HL-60 (cell line): ENCODE data around the gene ARHGEF6.
"Not testable (repeated sequence)": the region's sequence is repeated elsewhere in the genome, so short reads cannot be mapped to it uniquely, and the experiment has no call there.

Source experiments
- DNase-seq, 2 experiments: peaks; one replicate each; pipeline ENCODE4 v3.0.0-alpha.2; 2010 to 2020; ENCODE audit warnings: low read depth in 1 of 2, low spot score in 1 of 2
- H3K27ac ChIP-seq: fragments of 250-450 bp; sonication (Bioruptor Pico); replicated peaks from 2 replicates; pipeline ENCODE4 v1.5.1; 2020; ENCODE audit warnings: mild to moderate bottlenecking, moderate library complexity
- H3K27me3 ChIP-seq: fragments of 250-450 bp; sonication (Bioruptor Pico); 2 replicates; pipeline ENCODE4 v1.5.1; 2021; ENCODE audit warnings: mild to moderate bottlenecking, moderate library complexity; ENCODE audit not compliant: insufficient read depth, poor library complexity, severe bottlenecking
- H3K4me3 ChIP-seq: replicated peaks from 2 replicates; pipeline ENCODE4 v1.5.1; 2011; ENCODE audit warnings: mild to moderate bottlenecking, control low read depth, low read length; ENCODE audit not compliant: insufficient read depth
- CTCF ChIP-seq: IDR thresholded peaks from one replicate; pipeline ENCODE4 v1.5.1; 2011; ENCODE audit warnings: low read length, control low read depth, inconsistent platforms; ENCODE audit not compliant: insufficient read depth
- GABPA ChIP-seq: IDR thresholded peaks from 2 replicates; pipeline ENCODE4 v1.6.1; 2012; ENCODE audit warnings: low read depth
- POLR2AphosphoS5 ChIP-seq: IDR thresholded peaks from 2 replicates; pipeline ENCODE4 v1.6.1; 2012; ENCODE audit warnings: low read depth
- REST ChIP-seq: IDR thresholded peaks from 2 replicates; pipeline ENCODE4 v1.6.1; 2012; ENCODE audit warnings: low read depth; ENCODE audit not compliant: insufficient replicate concordance
- SPI1 ChIP-seq: IDR thresholded peaks from 2 replicates; pipeline ENCODE4 v1.6.1; 2012; ENCODE audit warnings: low read depth, mild to moderate bottlenecking, borderline replicate concordance

The ARHGEF6 gene

DNA sequence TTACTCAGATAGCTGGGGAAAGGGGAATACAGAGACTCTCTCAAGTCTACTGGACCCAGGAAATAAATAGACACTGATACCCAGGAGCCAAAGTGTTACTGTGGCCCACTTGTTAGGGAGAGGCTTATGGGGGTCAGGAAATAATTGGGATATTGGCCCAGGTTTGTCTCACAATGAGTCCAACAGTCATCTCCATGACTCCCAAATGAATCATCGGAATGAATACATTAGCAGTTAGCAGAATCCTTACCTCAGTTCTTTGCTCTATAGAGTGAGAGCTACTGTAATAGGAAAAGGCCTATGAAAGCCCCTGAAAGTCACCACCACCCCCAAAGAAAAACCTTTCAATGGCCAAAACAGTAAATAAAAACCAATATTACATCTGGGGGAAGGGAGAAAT lies 42.4 kb upstream of the ARHGEF6 start:
- H3K4me3 ChIP-seq: no peak overlapping the region
- no peak for TF ChIP-seq GABPA
- no peaks in the 10 kb centered on the region for H3K27me3 ChIP-seq
- no peak for DNase-seq
- no peak overlapping the region for H3K27ac ChIP-seq

DNA sequence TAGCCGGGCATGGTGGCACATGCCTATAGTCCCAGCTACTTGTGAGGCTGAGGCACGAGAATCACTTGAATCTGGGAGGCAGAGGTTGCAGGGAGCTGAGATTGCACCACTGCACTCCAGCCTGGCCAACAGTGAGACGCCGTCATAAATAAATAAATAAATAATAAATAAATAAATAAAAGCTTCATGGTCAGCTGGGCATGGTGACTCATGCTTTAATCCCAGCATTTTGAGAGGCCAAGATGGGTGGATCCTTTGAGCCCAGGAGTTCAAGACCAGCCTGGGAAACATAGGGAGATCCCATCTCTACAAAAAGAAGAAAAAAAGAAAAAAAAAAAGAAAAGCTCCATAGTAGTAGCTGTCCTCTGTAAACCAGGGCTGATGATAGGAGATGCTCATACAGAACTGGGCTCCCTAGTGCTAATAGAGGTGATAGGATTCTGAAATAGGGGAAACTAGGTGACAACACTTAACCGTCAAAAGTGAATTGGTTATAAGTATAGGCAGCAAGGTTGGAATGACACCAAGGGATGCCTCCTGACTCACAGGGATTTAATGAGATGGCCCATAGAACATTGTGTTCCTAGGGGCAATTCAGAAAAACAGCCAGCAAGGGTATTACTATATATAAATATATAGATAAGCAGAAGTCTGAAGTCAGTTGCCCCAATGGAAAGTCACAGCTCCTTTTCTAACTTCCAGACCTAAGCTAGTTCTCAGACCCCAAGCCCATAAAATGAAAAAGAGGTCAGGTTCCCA lies 41.8 kb upstream of the ARHGEF6 start:
- no peak overlapping the region for H3K4me3 ChIP-seq
- TF ChIP-seq REST (no peak), SPI1 (no peak), GABPA (no peak), POLR2AphosphoS5 (no peak), CTCF (no peak)

DNA sequence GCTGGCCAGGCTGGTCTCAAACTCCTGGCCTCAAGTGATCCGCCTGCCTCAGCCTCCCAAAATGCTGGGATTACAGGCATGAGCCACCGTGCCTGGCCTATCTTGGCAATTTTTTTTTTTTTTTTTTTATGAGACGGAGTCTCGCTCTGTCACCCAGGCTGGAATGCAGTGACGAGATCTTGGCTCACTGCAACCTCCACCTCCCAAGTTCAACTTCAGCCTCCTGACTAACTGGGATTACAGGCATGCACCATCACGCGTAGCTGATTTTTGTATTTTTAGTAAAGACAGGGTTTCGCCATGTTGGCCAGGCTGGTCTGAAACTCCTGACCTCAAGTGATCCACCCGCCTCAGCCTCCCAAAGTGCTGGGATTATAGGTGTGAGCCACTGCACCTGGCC lies 39.0 kb upstream of the ARHGEF6 start:
- not testable (repeated sequence) for H3K4me3 ChIP-seq, H3K27ac ChIP-seq, H3K27me3 ChIP-seq, DNase-seq

More for the DNA sequence above, 41.8 kb upstream of the ARHGEF6 start:
- DNase-seq: no peak
- Histone ChIP-seq H3K27ac (no peak overlapping the region), H3K27me3 (no peaks in the 10 kb centered on the region)

- H3K27me3 ChIP-seq: no peaks in the 10 kb centered on the region
- TF ChIP-seq CTCF (no peak), SPI1 (no peak)
- no peak for DNase-seq
These were observed 38.4 kb upstream of the ARHGEF6 start for GRCh38 chrX:136819031-136819703.

DNA sequence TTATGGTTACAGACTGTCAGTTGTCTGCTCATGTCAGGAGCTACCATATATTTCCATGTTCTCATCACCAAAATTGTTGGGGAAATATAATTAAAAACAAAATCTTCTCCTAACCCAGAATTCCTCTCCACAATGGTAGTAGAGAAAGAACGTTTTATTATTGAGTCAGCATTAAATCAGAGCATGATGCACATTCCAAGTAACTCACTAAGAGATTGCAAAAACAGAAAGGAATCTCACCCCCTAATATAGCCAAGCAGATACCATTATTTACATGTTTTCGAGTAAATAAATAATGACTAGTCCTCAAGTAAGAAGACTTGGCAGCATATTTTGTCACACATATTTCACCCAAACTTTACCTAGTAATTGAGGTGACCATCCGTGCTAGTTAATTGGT lies 36.2 kb upstream of the ARHGEF6 start:
- Histone ChIP-seq H3K27me3 (no peaks in the 10 kb centered on the region), H3K4me3 (no peak overlapping the region), H3K27ac (no peak overlapping the region)
- DNase-seq: no peak
- TF ChIP-seq REST (no peak), SPI1 (no peak), POLR2AphosphoS5 (no peak), CTCF (no peak), GABPA (no peak)

More at GRCh38 chrX:136819031-136819703, 38.4 kb upstream of the ARHGEF6 start:
- Histone ChIP-seq H3K27ac (no peak overlapping the region), H3K4me3 (no peak overlapping the region)
